GM12892 (cell line): ENCODE measurements around the gene SCGB1A1.

Experiments used
- DNase-seq: peaks from one replicate; pipeline ENCODE4 v3.0.0; 2011; ENCODE audit not compliant: insufficient read length
- FAIRE-seq: peaks from 2 replicates; lab custom pipeline; 2011; peaks lifted over from hg19 to GRCh38; lab: Jason Lieb, UNC
- POLR2A ChIP-seq: IDR thresholded peaks from 2 replicates; pipeline ENCODE4 v1.6.1; 2011; ENCODE audit warnings: low read depth, low read length, control low read depth
- POLR2AphosphoS5 ChIP-seq: IDR thresholded peaks from 2 replicates; pipeline ENCODE4 v1.6.1; 2011; ENCODE audit warnings: low read depth, low read length, control low read depth
- TAF1 ChIP-seq: IDR thresholded peaks from 2 replicates; pipeline ENCODE4 v1.6.1; 2011; ENCODE audit warnings: low read depth, mild to moderate bottlenecking, control low read depth, low read length, borderline replicate concordance

Gene SCGB1A1

GRCh38 chr11:62390722-62391121, 28.1 kb upstream of the SCGB1A1 start:
- DNase-seq (no peak), FAIRE-seq (no peak)
- TF ChIP-seq POLR2AphosphoS5 (no peak), TAF1 (no peak), POLR2A (no peak)

- FAIRE-seq (no peak), DNase-seq (no peak)
- TF ChIP-seq POLR2A (no peak), POLR2AphosphoS5 (no peak), TAF1 (no peak)
Measured at GRCh38 chr11:62391642-62392425, 27.0 kb upstream of the SCGB1A1 start.

- TF ChIP-seq POLR2A (no peak), POLR2AphosphoS5 (no peak), TAF1 (no peak)
- FAIRE-seq = no peak
- no peak for DNase-seq
Measured at GRCh38 chr11:62392506-62392905, 26.3 kb upstream of the SCGB1A1 start.

GRCh38 chr11:62393061-62393611, 25.7 kb upstream of the SCGB1A1 start:
- FAIRE-seq = peak; percentile 81
- DNase-seq = no peak

GRCh38 chr11:62393735-62394134, 25.1 kb upstream of the SCGB1A1 start:
- DNase-seq (no peak), FAIRE-seq (no peak)
- TF ChIP-seq POLR2A (no peak), POLR2AphosphoS5 (no peak), TAF1 (no peak)

More at GRCh38 chr11:62393061-62393611, 25.7 kb upstream of the SCGB1A1 start:
- TF ChIP-seq POLR2AphosphoS5 = no peak
- TF ChIP-seq TAF1 = no peak
- no peak for TF ChIP-seq POLR2A

GRCh38 chr11:62394825-62395538, 23.9 kb upstream of the SCGB1A1 start:
- FAIRE-seq = peak; percentile 93
- no peak for DNase-seq
- TF ChIP-seq TAF1 (no peak), POLR2AphosphoS5 (no peak), POLR2A (no peak)

- DNase-seq (no peak), FAIRE-seq (no peak)
- no peak for TF ChIP-seq POLR2AphosphoS5
- no peak for TF ChIP-seq POLR2A
- TF ChIP-seq TAF1 = no peak
Measured at GRCh38 chr11:62395885-62396551, 22.8 kb upstream of the SCGB1A1 start.

- no peak for TF ChIP-seq TAF1
- TF ChIP-seq POLR2A = no peak
- no peak for TF ChIP-seq POLR2AphosphoS5
- DNase-seq (no peak), FAIRE-seq (no peak)
Measured at GRCh38 chr11:62398011-62398994, 20.5 kb upstream of the SCGB1A1 start.

- DNase-seq (no peak), FAIRE-seq (no peak)
- TF ChIP-seq POLR2A (no peak), TAF1 (no peak), POLR2AphosphoS5 (no peak)
Measured at GRCh38 chr11:62399172-62399877, 19.5 kb upstream of the SCGB1A1 start.

- no peak for FAIRE-seq
- DNase-seq = no peak
- TF ChIP-seq POLR2A (no peak), POLR2AphosphoS5 (no peak), TAF1 (no peak)
Measured at GRCh38 chr11:62399878-62400266, 19.0 kb upstream of the SCGB1A1 start.
